ENCODE results near the gene BRD9.

BRD9 gene

DNA sequence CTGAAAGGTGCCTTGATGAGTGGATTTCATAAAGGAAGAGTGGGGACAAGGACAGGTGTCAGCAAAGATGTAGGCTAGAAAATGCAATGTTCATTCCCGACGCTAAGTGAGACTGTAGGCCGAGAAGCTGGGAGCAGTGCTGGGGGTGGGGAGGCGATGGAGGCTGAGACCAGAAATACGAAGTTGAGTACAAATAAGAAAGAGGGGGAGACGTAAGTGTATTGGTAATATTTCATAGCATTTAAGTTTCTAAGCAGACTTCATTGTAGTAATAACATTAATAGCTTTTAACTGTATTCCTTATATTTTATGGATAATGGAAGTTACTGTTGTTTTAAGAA, 11.1 kb upstream of the BRD9 start:
- no peak for DNase-seq (ENCODE audit: low read depth in 3 of 3)

DNA sequence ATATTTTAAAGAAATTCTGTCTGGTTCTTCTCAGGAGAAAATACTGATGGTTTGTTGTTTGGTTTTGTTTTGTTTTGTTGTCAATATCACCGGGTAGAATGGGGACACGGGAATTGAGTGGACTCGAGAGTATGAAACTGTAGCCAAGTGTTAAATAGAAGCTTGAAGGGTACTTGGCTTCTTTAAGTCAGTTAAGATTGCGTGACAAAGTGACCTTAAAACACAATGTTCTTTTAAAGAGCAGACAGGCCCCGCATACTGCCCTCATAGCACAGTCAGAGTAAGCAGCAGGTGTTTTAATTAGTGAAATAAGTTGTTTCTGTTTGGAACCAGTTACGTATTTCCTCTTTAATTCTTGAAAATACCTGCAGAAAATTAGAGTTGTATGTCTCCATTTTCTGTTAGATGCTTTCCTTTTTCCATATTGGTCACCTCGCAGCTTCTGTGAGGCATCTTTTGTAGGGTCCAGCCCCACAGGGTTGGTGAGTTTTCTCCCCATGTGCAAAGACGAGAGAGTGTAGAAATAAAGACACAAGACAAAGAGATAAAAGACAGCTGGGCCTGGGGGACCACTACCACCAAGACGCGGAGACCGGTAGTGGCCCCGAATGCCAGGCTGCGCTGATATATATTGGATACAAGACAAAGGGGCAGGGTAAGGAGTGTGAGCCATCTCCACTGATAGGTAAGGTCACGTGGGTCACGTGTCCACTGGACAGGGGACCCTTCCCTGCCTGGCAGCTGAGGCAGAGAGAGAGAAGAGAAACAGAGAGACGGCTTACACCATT, 9.7 kb upstream of the BRD9 start:
- DNase-seq (ENCODE audit: low read depth in 3 of 3): no peak

DNA sequence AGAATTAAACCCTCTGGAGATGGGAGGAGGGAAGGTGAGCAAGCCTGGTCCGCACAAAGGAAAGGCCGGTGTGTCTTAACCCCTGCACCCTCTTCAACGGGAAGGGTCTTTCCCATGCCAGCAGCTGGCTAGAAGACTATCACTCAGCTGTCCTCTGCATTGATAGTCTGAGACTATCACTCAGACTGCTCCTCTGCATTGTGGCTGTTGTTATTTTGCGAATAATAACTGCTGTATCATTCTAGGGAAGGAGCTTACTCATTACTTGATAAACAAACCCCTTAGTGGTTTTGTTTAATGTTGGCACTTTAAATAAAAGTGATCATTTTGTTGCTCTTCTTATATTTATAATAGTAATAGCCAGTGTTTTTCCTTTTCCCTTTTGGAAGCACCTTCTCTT, 8.2 kb upstream of the BRD9 start:
- no peak for DNase-seq (ENCODE audit: low read depth in 3 of 3)

DNA sequence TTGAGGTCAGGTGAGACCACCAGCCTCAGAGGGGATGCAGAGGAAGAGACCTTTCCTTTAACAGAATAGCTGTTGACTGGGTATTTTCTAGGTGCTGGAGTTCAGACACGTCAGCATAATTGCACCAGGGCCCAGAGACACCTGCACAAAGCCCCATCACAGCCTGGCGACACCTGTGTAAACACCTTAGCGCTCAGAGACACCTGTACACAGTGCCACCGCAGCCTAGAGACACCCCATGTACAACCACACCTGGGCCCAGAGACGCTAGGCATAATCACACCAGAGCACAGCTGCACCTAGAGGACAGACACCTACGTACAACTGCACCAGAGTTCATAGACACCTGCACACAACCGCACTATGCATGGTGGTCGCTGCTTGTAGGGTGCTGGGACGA, 1.1 kb upstream of the BRD9 start:
- no peak for DNase-seq (ENCODE audit: low read depth in 3 of 3)

DNA sequence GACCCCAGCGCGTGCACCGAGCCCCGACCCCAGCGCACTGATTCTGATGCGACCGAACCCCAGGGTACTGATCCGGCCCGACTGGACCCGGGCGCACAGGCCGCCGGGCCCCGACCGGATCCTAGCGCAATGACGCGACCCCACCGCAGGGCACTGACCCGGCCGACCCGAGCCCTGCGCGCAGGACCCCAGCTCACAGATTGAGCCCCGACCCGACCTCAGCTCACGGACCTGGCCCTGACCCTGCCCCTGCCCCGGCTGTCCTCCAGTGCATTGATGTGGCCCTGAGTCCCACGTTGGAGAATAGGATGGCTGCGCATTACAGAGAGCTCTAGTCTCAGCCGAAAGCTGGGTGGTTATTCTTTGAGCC, 521 bp upstream of the BRD9 start:
- DNase-seq (ENCODE audit: low read depth in 3 of 3): no peak

DNA sequence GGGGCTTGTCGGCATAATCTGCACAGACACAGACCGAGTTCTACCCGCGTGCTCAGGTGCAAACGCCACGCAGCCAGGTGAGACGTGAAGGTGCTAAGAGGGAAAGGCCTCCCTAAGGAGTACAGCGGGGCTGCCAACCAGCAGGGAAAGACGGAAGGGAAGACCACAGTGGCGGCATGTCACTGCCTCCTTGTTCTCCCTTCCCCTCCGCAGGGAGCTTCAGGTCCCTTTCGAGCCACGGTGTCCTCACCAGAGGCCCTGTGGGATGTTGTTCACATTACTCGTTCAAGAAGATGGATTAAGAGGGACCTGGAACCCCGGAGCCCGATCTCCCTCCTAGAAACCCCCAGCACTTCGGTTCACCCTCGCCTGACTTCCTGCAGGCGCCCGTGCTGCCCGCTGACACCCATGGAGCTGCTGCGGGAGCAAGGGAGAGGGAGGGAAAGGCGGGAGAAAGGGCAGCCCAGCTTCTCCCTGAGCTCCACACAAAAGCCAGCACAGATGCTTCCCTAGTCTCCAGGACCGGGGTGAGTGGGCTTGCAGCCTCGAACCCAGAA, 686 bp downstream of the BRD9 start:
- DNase-seq (ENCODE audit: low read depth in 3 of 3): no peak

DNA sequence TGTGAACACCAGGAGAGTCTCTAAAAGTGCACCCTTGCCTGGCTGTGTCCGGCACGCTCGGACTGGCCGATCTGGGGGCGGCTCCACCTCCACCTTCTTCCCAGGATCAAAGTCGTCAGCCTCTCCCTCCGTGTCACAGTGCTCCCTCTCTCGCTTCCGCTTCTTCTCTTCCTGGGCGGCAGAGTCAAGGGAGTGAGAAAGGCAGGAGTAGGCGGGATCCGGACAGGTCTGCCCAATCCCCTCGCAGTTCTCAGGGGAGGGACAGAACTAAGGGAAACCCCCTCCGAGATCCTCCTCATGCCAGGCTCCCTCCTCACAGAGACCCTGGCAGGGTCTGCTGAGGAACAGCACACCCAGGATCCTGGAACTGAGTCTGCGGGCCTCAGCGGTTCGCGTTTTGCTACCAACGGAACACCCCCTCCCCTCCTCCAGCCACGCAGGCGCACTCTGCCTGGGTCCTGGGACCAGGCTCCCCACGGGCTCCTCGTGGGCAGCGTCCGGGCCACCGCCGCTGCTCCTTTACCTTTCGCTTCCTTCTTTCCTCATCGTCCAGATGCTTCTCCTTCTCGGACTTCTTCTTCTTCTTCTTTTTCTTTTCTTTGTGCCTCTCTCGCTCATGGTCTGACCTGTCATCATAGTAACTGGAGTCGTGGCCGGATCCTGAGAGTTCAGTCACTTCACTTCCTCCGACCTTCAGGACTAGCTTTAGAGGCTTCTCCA, 1.3 kb downstream of the BRD9 start:
- no peak for DNase-seq (ENCODE audit: low read depth in 3 of 3)

DNA sequence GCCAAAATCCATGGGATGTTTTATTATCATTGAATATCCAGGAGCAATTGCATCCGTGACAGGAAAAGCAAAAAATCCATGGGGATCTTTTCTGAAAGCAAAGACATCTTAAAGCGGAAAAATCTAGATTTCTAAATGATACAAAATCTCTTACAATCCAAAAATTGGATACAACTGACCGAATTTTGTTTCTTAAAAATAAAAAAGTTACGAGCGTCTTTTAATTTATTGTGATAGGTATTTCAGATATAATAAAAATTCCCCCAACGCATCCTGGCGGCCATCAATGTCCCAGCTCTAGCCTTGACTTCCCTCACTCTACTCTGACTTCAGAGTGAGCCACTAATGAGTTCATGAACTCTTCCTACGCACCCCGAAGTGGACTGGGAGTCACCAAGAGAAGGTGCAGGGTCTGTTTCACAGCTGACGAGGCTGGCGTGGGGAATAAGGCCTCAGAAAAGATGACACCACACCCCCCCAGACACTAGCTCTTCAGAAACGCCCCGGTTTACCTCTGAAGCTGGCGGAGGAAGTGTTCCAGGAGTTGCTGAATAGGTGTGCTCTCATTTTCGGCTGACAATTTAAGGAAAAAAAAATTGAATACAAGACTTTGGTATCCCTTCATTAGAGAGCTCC, 3.4 kb downstream of the BRD9 start:
- no peak for DNase-seq (ENCODE audit: low read depth in 3 of 3)

DNA sequence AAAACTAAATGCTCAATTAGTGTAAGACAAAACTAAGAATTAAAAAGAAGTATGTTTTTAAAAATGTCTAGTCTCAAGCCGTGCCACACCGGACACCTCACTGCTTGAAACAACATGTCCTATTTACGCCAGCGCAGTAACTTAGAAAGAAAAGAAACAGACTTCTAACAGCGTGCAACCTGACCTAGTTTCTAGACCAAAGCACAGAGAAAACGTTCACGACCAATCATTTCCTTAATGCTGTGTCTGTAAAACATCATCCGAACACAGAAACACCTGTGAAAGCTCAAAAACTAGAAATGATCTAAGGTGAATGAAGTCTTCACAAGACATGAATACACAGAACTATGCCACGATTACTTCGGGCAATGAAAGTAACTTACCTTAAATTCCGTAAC, 4.0 kb downstream of the BRD9 start:
- DNase-seq (ENCODE audit: low read depth in 3 of 3): no peak

DNA sequence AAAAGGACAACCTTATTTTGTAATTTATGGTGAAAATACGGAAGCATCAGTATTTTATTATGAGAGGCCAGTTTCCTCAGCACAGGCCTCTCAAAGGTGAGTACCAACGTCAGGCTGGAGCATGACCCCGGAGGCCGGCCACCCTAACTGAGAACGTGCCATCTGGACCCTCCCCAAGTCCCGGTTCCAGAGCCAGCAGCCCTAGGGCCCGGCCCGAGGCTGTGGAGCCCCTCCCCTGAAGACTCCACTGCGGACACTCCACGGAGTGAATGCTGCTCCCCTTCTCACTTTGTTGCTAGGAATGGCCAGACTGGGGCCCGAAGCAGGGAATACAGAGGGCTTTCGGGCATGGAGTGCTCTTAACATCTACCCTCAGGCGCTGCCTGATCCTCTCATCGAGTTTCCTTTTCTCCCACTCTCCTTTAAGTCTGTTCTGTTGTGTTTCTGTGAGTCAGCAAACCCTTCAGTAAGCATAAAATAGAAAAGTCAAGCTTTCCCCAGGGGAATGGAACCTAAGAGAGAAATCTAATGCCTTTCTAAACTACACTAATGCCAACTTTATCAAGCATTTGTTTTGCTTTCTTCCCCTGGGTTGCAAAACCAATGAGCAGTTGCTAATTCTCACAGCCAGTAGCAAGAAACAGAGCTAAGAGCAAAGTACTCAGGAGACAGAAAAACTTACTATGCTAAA, 4.5 kb downstream of the BRD9 start:
- DNase-seq (ENCODE audit: low read depth in 3 of 3): no peak

DNA sequence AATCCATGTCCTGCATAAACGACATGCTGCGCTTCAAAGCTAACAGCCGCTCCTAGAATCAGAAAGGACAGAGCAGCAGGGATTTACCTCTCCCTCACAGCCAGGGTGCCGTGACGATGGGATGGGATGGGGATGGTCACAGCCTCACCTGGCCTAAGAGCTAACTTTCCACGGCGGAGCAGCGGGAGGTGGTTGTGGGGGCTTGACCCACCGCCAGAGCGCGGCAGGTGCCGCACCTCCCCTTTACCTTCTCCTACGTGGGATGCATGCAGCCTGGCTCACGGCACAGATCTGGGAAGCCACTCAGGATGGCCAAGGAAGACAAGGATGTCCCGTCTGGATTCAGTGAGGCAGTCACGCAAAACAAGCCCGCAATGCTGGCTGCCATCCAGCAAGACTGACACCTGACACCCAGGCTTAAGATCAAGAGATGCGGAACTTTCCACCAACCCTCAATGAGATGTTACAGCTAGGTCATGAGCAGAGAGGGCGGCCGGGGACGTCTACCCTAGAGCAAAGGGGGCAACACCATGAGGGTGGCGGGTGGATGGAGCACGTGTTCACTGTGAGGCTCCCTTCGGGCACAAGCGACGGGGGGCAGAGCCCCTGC, 5.8 kb downstream of the BRD9 start:
- DNase-seq (ENCODE audit: low read depth in 3 of 3): no peak

DNA sequence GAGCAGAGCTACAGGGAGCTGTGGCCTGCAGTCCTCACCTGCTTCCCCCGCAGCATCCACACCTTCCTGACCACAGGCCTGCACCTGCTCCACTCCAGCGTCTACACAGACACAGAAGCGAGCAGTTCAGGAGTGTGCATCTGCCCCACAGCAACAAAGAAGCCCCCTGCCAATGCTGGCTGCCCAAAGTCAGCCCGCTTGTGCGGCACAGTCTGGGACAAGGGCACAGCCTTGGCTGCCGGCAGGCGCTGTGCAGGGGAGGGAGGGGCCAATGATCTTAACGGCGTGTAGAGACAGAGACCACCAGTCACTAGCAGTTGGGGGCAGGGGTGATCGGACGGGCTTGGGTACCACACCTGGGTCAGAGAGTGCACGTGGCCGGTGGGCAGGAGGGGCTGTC, 6.6 kb downstream of the BRD9 start:
- DNase-seq (ENCODE audit: low read depth in 3 of 3): no peak

DNA sequence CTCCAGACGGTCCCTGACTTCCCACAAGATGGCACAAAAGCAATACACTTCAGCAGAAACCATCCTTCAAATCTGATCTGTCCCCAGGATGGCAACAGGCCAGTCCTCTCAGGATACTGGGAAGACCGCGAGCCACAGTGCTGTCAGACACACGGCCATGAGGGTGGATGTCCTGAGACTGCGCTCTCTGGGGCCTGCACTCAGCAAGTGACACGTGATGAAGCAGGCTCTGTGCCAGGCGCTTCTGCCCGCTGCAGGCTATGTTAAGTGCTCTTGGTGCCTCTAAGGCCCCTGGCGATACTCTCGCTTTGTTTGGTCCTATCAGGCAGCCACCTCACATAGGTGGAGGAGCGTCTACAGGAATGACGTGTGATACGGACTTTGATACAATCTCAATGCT, 7.1 kb downstream of the BRD9 start:
- no peak for DNase-seq (ENCODE audit: low read depth in 3 of 3)

DNA sequence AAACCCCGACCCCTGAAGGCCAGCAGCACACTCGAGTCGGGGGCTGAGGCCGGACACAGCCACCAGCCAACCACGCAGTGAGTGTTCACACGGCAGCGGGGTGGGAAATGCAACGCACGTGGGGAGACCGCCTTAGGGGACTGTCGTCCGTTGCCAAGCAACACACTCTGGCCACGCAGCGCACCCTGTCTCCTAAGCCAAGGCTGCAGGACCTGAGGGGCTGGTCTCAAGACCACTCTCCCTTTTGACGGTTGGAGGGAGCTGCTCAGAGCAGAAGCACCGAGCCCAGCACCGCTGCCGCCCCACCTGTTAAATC, 7.5 kb downstream of the BRD9 start:
- DNase-seq (ENCODE audit: low read depth in 3 of 3): no peak

DNA sequence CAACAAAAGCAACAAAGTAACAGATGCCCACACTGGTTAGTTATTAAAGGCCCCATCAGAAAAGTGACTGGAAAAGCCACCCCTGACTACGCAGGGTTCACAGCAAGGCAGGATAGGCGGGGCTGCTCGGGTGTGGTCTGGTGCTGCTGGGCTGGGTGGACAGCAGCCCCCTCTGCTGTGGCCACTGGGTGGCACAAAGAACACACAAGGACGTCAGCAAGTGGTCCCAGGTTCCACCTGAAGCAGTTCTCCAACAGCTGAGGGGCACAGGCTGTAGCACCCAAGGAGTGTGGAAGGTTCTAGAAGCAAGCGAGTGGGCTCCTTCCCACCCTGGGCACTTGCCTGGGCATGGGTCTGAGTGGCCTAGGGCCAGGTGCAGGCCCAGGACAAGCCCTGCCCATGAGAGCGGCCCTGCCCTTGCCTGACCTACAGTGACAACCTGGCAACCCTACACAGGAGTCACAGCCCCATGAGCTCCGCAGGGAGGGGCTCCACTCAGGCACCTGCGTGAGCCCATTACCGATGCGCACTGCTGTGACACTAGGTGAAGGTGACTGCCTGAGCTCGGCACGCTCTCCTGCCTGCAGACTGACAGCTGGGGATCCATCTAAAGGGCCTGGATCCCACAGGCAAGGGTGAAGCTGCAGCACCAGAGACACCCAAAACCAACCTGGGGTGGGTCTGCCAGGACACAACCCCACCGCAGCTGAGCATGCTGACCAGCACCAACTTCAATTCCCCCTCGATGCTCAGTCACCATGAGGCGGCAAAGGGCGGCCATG, 8.1 kb downstream of the BRD9 start:
- DNase-seq (ENCODE audit: low read depth in 3 of 3): no peak

DNA sequence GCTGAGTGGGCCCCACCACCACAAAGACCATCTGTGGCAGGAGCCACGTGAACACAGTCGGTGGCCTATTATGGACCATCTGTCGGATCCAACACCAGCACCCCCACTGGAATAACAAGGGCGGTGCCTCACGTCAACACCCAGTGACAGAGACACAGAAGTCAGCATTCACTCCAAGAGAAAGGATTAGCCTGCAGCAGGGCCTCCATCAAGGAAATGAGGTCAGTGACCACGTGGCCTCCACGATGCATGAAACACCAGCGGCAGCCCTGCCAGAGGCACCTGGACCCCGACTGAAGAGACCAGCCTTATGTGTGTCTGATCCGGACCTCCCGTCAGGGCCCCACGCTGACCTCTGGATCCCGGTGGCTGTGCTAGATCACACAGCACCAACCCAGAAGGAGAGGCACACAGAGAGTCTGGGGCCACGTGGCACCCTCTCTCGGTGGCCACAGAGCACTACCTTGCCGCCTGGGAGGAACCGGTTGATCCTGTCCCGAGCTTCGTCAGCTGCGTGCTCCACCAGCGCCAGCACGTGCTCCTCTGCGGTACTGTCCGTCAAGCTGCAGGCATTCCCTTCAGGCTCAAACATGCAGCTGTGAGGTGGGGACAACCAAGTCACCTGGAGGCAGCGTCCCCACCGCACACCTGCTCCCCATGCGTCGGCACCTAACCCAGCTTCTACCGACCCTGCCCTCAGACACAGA, 9.0 kb downstream of the BRD9 start:
- DNase-seq (ENCODE audit: low read depth in 3 of 3): no peak

DNA sequence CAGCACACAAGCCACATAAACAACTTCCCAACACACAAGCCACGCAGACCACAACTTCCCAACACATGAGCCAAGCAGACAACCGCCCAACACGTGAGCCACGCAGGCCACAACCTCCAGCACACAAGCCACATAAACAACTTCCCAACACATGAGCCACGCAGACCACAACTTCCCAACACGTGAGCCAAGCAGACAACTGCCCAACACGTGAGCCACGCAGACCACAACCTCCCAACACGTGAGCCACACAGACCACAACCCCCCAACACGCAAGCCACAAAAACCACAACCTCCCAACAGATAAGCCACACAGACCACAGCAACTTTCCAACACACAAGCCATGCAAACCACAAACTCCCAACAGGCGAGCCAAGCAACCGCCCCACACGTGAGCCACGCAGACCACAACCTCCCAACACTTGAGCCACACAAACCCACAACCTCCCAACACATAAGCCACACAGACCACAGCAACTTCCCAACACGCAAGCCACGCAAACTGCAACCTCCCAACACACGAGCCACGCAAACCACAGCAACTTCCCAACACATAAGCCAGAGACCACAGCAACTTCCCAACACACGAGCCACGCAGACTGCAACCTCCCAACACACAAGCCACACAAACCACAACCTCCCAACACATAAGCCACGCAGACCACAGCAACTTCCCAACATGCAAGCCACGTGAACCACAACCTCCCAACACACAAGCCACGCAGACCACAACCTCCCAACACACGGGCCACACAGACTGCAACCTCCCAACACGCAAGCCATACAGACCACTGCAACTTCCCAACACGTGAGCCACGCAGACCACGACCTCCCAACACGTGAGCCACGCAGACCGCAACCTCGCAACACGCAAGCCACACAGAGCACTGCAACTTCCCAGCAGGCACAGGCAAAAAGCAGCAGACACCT, 10.1 kb downstream of the BRD9 start:
- no peak for DNase-seq (ENCODE audit: low read depth in 3 of 3)

DNA sequence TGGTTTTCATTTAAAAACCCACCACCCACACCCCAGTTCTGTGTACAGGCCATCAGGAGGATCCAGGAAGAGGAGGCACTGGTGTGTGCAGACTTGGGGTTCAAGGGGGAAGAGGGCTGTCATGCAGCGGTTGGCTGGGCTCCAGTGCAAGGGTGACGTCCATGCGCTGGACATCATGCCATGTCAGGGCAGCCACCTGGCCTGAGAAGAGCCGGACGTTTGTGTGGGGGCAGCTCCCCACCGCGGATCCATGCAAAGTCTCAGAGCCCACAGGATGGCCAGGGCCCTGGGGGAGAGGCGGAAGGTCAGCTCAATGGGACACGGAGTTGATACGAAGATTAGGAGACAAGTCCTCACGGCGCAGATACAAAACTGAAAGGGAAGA, 11.1 kb downstream of the BRD9 start:
- no peak for DNase-seq (ENCODE audit: low read depth in 3 of 3)

DNA sequence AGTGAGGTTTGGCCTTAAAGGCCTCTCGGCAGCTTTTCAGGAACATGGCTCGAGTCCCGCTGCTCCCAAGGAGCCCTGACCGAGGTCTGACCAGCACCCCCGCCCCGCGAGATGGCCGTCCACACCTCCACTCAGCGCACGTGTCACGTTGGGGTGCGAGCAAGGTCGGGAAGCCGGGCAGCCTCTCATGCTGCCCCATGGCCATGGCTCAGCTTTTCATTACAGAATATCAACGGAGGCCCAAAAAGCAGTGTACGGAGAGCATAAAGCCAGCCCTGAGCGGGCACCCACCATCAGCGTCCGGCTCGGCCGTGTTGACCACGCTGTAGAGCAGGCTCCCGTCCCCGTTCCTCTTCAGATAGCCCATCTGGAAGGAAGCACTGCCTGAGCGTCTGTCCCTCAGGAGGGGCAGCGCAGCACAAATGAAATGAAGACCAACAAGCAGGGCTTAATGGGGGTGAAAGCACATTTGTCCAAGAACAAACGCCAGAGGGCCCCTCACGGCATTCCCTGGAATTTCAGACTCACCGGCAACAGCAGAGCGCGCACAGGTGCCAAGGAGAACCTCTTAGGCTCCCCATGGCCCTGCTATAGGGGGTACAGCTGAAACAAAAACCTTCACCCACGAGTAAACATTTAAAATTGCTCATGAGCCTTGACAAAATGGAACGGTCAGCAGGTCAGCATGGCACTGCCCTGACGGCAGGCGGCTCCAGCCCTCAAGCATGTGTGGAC, 11.6 kb downstream of the BRD9 start:
- DNase-seq (ENCODE audit: low read depth in 3 of 3): no peak
